CD8-positive, alpha-beta memory T cell (primary cell): ENCODE data around the gene ZSCAN22. TPM values are rescaled to one million over a fixed set of nuclear protein-coding genes. Genes with fewer than 3 reads are reported as not detected.

Experiments used
- CTCF ChIA-PET: fragments of 350-600 bp; sonication (Branson Sonifier 250); formaldehyde crosslinking; loops from one replicate; lab custom pipeline; 2021; ENCODE audit warnings: antibody characterized with exemption; lab: Charles Lee
- POLR2A ChIA-PET: fragments of 350-600 bp; sonication (Branson Sonifier 250); formaldehyde crosslinking; loops from one replicate; lab custom pipeline; 2021; ENCODE audit warnings: antibody characterized with exemption; lab: Charles Lee
- DNase-seq, 5 donors: peaks; one replicate each; pipeline versions ENCODE4 v3.0.0 to v3.0.0-alpha.2; 2020 to 2022; ENCODE audit warnings: mixed read lengths in 1 of 5
- H3K27ac ChIP-seq: one replicate; pipeline ENCODE4 v1.7.0; 2013; ENCODE audit warnings: low read depth, mild to moderate bottlenecking, low read length, moderate library complexity
- H3K27me3 ChIP-seq: 2 replicates; pipeline ENCODE4 v1.7.0; 2013; ENCODE audit warnings: low read length, mild to moderate bottlenecking; ENCODE audit not compliant: insufficient read depth, poor library complexity, severe bottlenecking
- H3K36me3 ChIP-seq: 2 replicates; pipeline ENCODE4 v1.7.0; 2013; ENCODE audit warnings: mild to moderate bottlenecking, low read length, moderate library complexity; ENCODE audit not compliant: insufficient read depth
- H3K4me1 ChIP-seq: 2 replicates; pipeline ENCODE4 v1.7.0; 2013; ENCODE audit warnings: mild to moderate bottlenecking, low read length, moderate library complexity; ENCODE audit not compliant: insufficient read depth
- H3K4me3 ChIP-seq: 2 replicates; pipeline ENCODE4 v1.7.0; 2013; ENCODE audit warnings: mild to moderate bottlenecking, low read length
- H3K9me3 ChIP-seq: 2 replicates; pipeline ENCODE4 v1.7.0; 2013; ENCODE audit warnings: mild to moderate bottlenecking, low read length
- H3K27ac Mint-ChIP-seq, 8 donors: one replicate each; pipeline ENCODE4 v1.8.0; 2020 to 2021; ENCODE audit warnings: mixed read lengths in 8 of 8, mild to moderate bottlenecking in 6 of 8, inconsistent platforms in 3 of 8, moderate library complexity in 3 of 8
- H3K27me3 Mint-ChIP-seq, 2 donors: one replicate each; pipeline ENCODE4 v1.8.0; 2020 to 2021; ENCODE audit warnings: mixed read lengths in 2 of 2, mild to moderate bottlenecking in 1 of 2, moderate library complexity in 1 of 2
- H3K36me3 Mint-ChIP-seq, 3 donors: one replicate each; pipeline ENCODE4 v1.8.0; 2020 to 2021; ENCODE audit warnings: mixed read lengths in 3 of 3, inconsistent platforms in 1 of 3, mild to moderate bottlenecking in 1 of 3
- H3K4me1 Mint-ChIP-seq, 3 donors: one replicate each; pipeline ENCODE4 v1.8.0; 2020 to 2021; ENCODE audit warnings: mixed read lengths in 3 of 3, inconsistent platforms in 1 of 3, mild to moderate bottlenecking in 1 of 3
- H3K4me3 Mint-ChIP-seq, 7 donors: one replicate each; pipeline ENCODE4 v1.8.0; 2020 to 2021; ENCODE audit warnings: mixed read lengths in 7 of 7, mild to moderate bottlenecking in 6 of 7, moderate library complexity in 4 of 7, inconsistent platforms in 2 of 7
- H3K9me3 Mint-ChIP-seq, 5 donors: one replicate each; pipeline ENCODE4 v1.8.0; 2020 to 2022; ENCODE audit warnings: mixed read lengths in 5 of 5, mild to moderate bottlenecking in 3 of 5, moderate library complexity in 2 of 5, inconsistent platforms in 1 of 5
- polyA plus RNA-seq: library from polyadenylated mRNA; unstranded; fragments of 300-500 nt; fragmentation: Illumina TruSeq; gene quantifications from one replicate; pipeline ENCODE4 v1.2.3, GENCODE V29; 2021
- total RNA-seq, 2 experiments: library from RNA; stranded (reverse); gene quantifications; one replicate each; pipeline ENCODE4 v1.2.3, GENCODE V29; 2021

The ZSCAN22 gene
- total and polyA plus RNA-seq, 3 experiments from 2014 or later, result 2.7 to 5.7 (median 5.3) TPM

- Mint-ChIP-seq H3K9me3 (peaks cover 0 to 2% (median 0%) of the 10 kb centered on the region in 5 donors), H3K27ac (peak within 1 kb of the TSS in 2 of 8 donors; percentile 4 to 12), H3K36me3 (peaks cover 0 to 13% (median 5%) of the 10 kb centered on the region in 3 donors), H3K27me3 (peaks cover 0 to 2% of the 10 kb centered on the region in 2 donors), H3K4me3 (peak within 1 kb of the TSS in 3 of 7 donors; percentile 2 to 73 (median 9)), H3K4me1 (peaks cover 14 to 51% (median 25%) of the 10 kb centered on the region in 3 donors)
- Histone ChIP-seq H3K27me3 (no peaks in the 10 kb centered on the region), H3K4me3 (no peak within 1 kb of the TSS), H3K36me3 (no peaks in the 10 kb centered on the region), H3K27ac (no peak within 1 kb of the TSS), H3K9me3 (no peaks in the 10 kb centered on the region), H3K4me1 (peaks cover 18% of the 10 kb centered on the region)
- peak in 1 of 5 donors; percentile 44 for DNase-seq
- ChIA-PET CTCF (no interaction called here), POLR2A (no interaction called here)
Measured at GRCh38 chr19:58352760-58353671, 26.2 kb downstream of the ZSCAN22 start, which contains the start of gene A1BG. Gene A1BG, minus strand, starts transcription at chr19:58353492. Its CDS starts 55 bp downstream, at chr19:58353437.

- no peaks in the 10 kb centered on the region for H3K27me3 ChIP-seq
- H3K27ac ChIP-seq, result no peak overlapping the region
- H3K9me3 Mint-ChIP-seq, result peaks cover 0 to 2% (median 0%) of the 10 kb centered on the region in 5 donors
- H3K4me3 Mint-ChIP-seq, result peak overlapping the region in 2 of 7 donors; percentile 2 to 73
- no peaks in the 10 kb centered on the region for H3K36me3 ChIP-seq
- peaks cover 10% of the 10 kb centered on the region for H3K4me1 ChIP-seq
- DNase-seq, result peak in 1 of 5 donors; percentile 46
- no peaks in the 10 kb centered on the region for H3K9me3 ChIP-seq
- CTCF ChIA-PET, result no interaction called here
- peaks cover 5 to 46% (median 17%) of the 10 kb centered on the region in 3 donors for H3K4me1 Mint-ChIP-seq
- no peak overlapping the region for H3K27ac Mint-ChIP-seq
- peaks cover 0 to 13% (median 5%) of the 10 kb centered on the region in 3 donors for H3K36me3 Mint-ChIP-seq
- no peak overlapping the region for H3K4me3 ChIP-seq
- H3K27me3 Mint-ChIP-seq, result peaks cover 0 to 2% of the 10 kb centered on the region in 2 donors
- POLR2A ChIA-PET, result no interaction called here
Measured at GRCh38 chr19:58353717-58354477, 27.1 kb downstream of the ZSCAN22 start.

- Mint-ChIP-seq H3K9me3 (peaks cover 0 to 2% (median 0%) of the 10 kb centered on the region in 5 donors), H3K4me3 (peak overlapping the region in 2 of 7 donors; percentile 2 to 73), H3K4me1 (peaks cover 3 to 40% (median 15%) of the 10 kb centered on the region in 3 donors), H3K27me3 (peaks cover 0 to 2% of the 10 kb centered on the region in 2 donors), H3K36me3 (peaks cover 0 to 12% (median 3%) of the 10 kb centered on the region in 3 donors), H3K27ac (no peak overlapping the region)
- ChIA-PET CTCF (no interaction called here), POLR2A (no interaction called here)
- H3K36me3 ChIP-seq, result no peaks in the 10 kb centered on the region
- H3K4me1 ChIP-seq, result peaks cover 10% of the 10 kb centered on the region
- H3K27ac ChIP-seq, result no peak overlapping the region
- no peaks in the 10 kb centered on the region for H3K27me3 ChIP-seq
- no peak overlapping the region for H3K4me3 ChIP-seq
- DNase-seq, result no peak
- no peaks in the 10 kb centered on the region for H3K9me3 ChIP-seq
Measured at GRCh38 chr19:58354478-58355030, 27.8 kb downstream of the ZSCAN22 start.

- Mint-ChIP-seq H3K27ac (peak overlapping the region in 4 of 8 donors; percentile 17 to 51 (median 40)), H3K4me3 (peak overlapping the region; percentile 16 to 76 (median 54)), H3K36me3 (peaks cover 0 to 10% (median 2%) of the 10 kb centered on the region in 3 donors), H3K27me3 (peaks cover 0 to 2% of the 10 kb centered on the region in 2 donors), H3K9me3 (peaks cover 0 to 2% (median 0%) of the 10 kb centered on the region in 5 donors), H3K4me1 (peaks cover 0 to 37% (median 13%) of the 10 kb centered on the region in 3 donors)
- Histone ChIP-seq H3K4me3 (no peak overlapping the region), H3K27me3 (no peaks in the 10 kb centered on the region), H3K27ac (no peak overlapping the region), H3K4me1 (peaks cover 10% of the 10 kb centered on the region), H3K9me3 (no peaks in the 10 kb centered on the region), H3K36me3 (no peaks in the 10 kb centered on the region)
- no peak for DNase-seq
- ChIA-PET POLR2A (interaction anchor here (1.2 to 1.9 kb wide), 2 partner anchors 8 to 29 kb away, joined by 4 to 16 read pairs; partner anchors contain the start of gene ZSCAN22), CTCF (no interaction called here)
Measured at GRCh38 chr19:58355215-58355796, 28.5 kb downstream of the ZSCAN22 start.

GRCh38 chr19:58355908-58356765 is 29.3 kb downstream of the ZSCAN22 start:
- Mint-ChIP-seq H3K4me3 (peak overlapping the region; percentile 52 to 76 (median 66)), H3K4me1 (peaks cover 0 to 37% (median 13%) of the 10 kb centered on the region in 3 donors), H3K9me3 (peaks cover 0 to 2% (median 0%) of the 10 kb centered on the region in 5 donors), H3K36me3 (peaks cover 0 to 6% (median 2%) of the 10 kb centered on the region in 3 donors), H3K27me3 (peaks cover 0 to 2% of the 10 kb centered on the region in 2 donors), H3K27ac (peak overlapping the region in 2 of 8 donors; percentile 24)
- peak overlapping the region; percentile 47 for H3K4me3 ChIP-seq
- POLR2A ChIA-PET, result interaction anchor here (0.5 to 1.9 kb wide), 7 partner anchors 9 to 298 kb away, joined by 3 to 16 read pairs (median 3); partner anchors contain the start of genes ZNF132, ZNF274, ZNF837 and ZSCAN22
- no peaks in the 10 kb centered on the region for H3K9me3 ChIP-seq
- H3K27ac ChIP-seq, result no peak overlapping the region
- no peaks in the 10 kb centered on the region for H3K27me3 ChIP-seq
- H3K36me3 ChIP-seq, result no peaks in the 10 kb centered on the region
- CTCF ChIA-PET, result interaction anchor here (1.1 to 1.2 kb wide), 2 partner anchors 128 to 164 kb away, joined by 3 to 4 read pairs; no protein-coding TSS in a partner anchor
- peak in 4 of 5 donors; percentile 12 to 70 (median 56) for DNase-seq
- peaks cover 10% of the 10 kb centered on the region for H3K4me1 ChIP-seq

- no peak for DNase-seq
- peaks cover 0 to 5% (median 2%) of the 10 kb centered on the region in 3 donors for H3K36me3 Mint-ChIP-seq
- H3K27ac Mint-ChIP-seq, result peak overlapping the region in 2 of 8 donors; percentile 24 to 32
- H3K4me3 Mint-ChIP-seq, result peak overlapping the region in 5 of 7 donors; percentile 63 to 76 (median 66)
- Histone ChIP-seq H3K9me3 (no peaks in the 10 kb centered on the region), H3K4me1 (peaks cover 14% of the 10 kb centered on the region), H3K27me3 (no peaks in the 10 kb centered on the region), H3K36me3 (no peaks in the 10 kb centered on the region), H3K27ac (no peak overlapping the region), H3K4me3 (peak overlapping the region; percentile 47)
- ChIA-PET CTCF (interaction anchor here (1.1 to 1.2 kb wide), 2 partner anchors 129 to 163 kb away, joined by 3 to 4 read pairs; no protein-coding TSS in a partner anchor), POLR2A (interaction anchor here (0.5 to 1.9 kb wide), 8 partner anchors 10 to 299 kb away, joined by 3 to 16 read pairs (median 3); partner anchors contain the start of genes ZNF132, ZNF274, ZNF837 and ZSCAN22)
- H3K27me3 Mint-ChIP-seq, result peaks cover 0 to 2% of the 10 kb centered on the region in 2 donors
- H3K9me3 Mint-ChIP-seq, result peaks cover 0 to 2% (median 0%) of the 10 kb centered on the region in 5 donors
- peaks cover 3 to 40% (median 15%) of the 10 kb centered on the region in 3 donors for H3K4me1 Mint-ChIP-seq
Measured at GRCh38 chr19:58356766-58357480, 30.1 kb downstream of the ZSCAN22 start.
